ENCODE results near the gene DAZL.

DNA sequence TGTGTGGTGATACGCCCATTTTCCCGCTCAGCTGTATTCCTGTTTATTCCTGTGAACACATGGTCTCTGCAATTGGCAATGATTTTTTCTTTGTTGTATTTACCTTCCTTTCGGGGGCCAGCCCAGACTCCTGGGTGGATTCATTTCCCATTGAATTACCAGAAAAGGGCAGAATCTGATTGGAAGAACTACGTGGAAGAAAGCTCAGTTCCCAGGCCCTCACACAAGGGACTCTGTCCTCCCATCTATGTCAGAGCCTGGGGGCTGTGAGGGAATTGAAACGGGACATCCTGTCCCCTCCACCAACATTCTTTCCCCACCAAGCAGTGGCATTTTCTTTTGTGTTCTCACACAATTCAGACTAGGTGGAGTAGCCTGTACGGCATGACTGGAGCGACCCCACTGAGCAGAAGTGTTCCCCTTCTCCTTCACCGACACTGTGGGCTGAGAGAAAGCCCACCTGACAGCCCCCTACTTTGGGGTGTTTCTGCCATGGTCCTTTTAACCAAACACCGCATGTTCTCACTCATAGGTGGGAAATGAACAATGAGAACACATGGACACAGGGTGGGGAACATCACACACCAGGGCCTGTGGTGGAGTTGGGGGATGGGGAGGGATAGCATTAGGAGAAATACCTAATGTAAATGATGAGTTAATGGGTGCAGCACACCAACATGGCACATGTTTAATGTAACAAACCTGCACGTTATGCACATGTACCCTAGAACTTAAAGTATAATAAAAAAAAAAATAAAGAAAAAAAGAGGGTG is 59.6 kb downstream of the DAZL start:
- TF ChIP-seq, protein P1, sequence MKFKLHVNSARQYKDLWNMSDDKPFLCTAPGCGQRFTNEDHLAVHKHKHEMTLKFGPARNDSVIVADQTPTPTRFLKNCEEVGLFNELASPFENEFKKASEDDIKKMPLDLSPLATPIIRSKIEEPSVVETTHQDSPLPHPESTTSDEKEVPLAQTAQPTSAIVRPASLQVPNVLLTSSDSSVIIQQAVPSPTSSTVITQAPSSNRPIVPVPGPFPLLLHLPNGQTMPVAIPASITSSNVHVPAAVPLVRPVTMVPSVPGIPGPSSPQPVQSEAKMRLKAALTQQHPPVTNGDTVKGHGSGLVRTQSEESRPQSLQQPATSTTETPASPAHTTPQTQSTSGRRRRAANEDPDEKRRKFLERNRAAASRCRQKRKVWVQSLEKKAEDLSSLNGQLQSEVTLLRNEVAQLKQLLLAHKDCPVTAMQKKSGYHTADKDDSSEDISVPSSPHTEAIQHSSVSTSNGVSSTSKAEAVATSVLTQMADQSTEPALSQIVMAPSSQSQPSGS (CRISPR knock-in tag; IDR thresholded peaks at IDR 0.05; ENCODE audit: borderline replicate concordance, low read depth) = no peak
- no peak for TF ChIP-seq JUN (CRISPR knock-in tag; IDR thresholded peaks at IDR 0.05)
- no peak for TF ChIP-seq CBFB (CRISPR knock-in tag; IDR thresholded peaks at IDR 0.05; ENCODE audit: low read depth)
- no peak for TF ChIP-seq IRF2 (CRISPR knock-in tag; IDR thresholded peaks at IDR 0.05; ENCODE audit: borderline replicate concordance, low read depth)
- no peak for TF ChIP-seq ZNF317 (CRISPR knock-in tag; IDR thresholded peaks at IDR 0.05; ENCODE audit: borderline replicate concordance, low read depth)
- TF ChIP-seq SP1 (CRISPR knock-in tag; conservative IDR thresholded peaks at IDR 0.05) = no peak
- TF ChIP-seq FOXP1 (CRISPR knock-in tag; IDR thresholded peaks at IDR 0.05; ENCODE audit: borderline replicate concordance) = no peak
